GM23338 (cell line): ENCODE data around the gene KRTAP10-5. TPM values are rescaled to one million over a fixed set of nuclear protein-coding genes. Genes with fewer than 3 reads are reported as not detected.

Experiments used
- ATAC-seq: fragments of 200-7000 bp; cut with Tn5 transposase; 3 replicates; pipeline ENCODE4 v1.9.1; 2020
- DNase-seq: peaks from one replicate; pipeline ENCODE4 v3.0.0-alpha.2; 2015; ENCODE audit warnings: low spot score
- H2AFZ ChIP-seq: fragments of 200-600 bp; sonication (generic); 2 replicates; pipeline ENCODE4 v1.8.0; 2016; ENCODE audit warnings: antibody characterized with exemption, mild to moderate bottlenecking, moderate library complexity
- H3F3A ChIP-seq: fragments of 200-600 bp; sonication (generic); replicated peaks from 2 replicates; pipeline ENCODE4 v1.8.0; 2017; ENCODE audit warnings: antibody characterized with exemption, mixed run types, low read depth
- H3K27ac ChIP-seq: fragments of 200-600 bp; sonication (generic); 2 replicates; pipeline ENCODE4 v1.6.1; 2016; ENCODE audit warnings: low read depth
- H3K27me3 ChIP-seq: fragments of 200-600 bp; sonication (generic); 2 replicates; pipeline ENCODE4 v1.8.0; 2016; ENCODE audit warnings: mild to moderate bottlenecking, mixed run types, moderate library complexity; ENCODE audit not compliant: insufficient read depth
- H3K36me3 ChIP-seq: fragments of 200-600 bp; sonication (generic); 2 replicates; pipeline ENCODE4 v1.8.0; 2016; ENCODE audit warnings: mild to moderate bottlenecking; ENCODE audit not compliant: insufficient read depth
- H3K4me1 ChIP-seq: fragments of 200-600 bp; sonication (generic); 2 replicates; pipeline ENCODE4 v1.8.0; 2016; ENCODE audit warnings: mild to moderate bottlenecking, moderate library complexity; ENCODE audit not compliant: insufficient read depth
- H3K4me2 ChIP-seq: fragments of 200-600 bp; sonication (generic); 2 replicates; pipeline ENCODE4 v1.7.1; 2017; ENCODE audit warnings: mixed run types
- H3K4me3 ChIP-seq: fragments of 200-600 bp; sonication (generic); 2 replicates; pipeline ENCODE4 v1.6.1; 2016; ENCODE audit warnings: mixed run types
- H3K79me2 ChIP-seq: fragments of 200-600 bp; sonication (generic); replicated peaks from 2 replicates; pipeline ENCODE4 v1.8.0; 2017; ENCODE audit warnings: mild to moderate bottlenecking; ENCODE audit not compliant: insufficient read depth
- H3K9me2 ChIP-seq: fragments of 200-600 bp; sonication (generic); 2 replicates; pipeline ENCODE4 v1.8.0; 2017; ENCODE audit not compliant: insufficient read depth
- H4K20me1 ChIP-seq: fragments of 200-600 bp; sonication (generic); replicated peaks from 2 replicates; pipeline ENCODE4 v1.8.0; 2017; ENCODE audit warnings: mild to moderate bottlenecking; ENCODE audit not compliant: insufficient read depth
- H3K27ac Mint-ChIP-seq: 2 replicates; pipeline ENCODE4 v1.8.0; 2020; ENCODE audit warnings: inconsistent platforms, mild to moderate bottlenecking, moderate library complexity, mixed read lengths
- H3K27me3 Mint-ChIP-seq: 3 replicates; pipeline ENCODE4 v1.8.0; 2022; ENCODE audit warnings: low read depth, mild to moderate bottlenecking, moderate library complexity, mixed read lengths, inconsistent platforms; ENCODE audit not compliant: insufficient read depth, poor library complexity
- H3K36me3 Mint-ChIP-seq: 3 replicates; pipeline ENCODE4 v1.8.0; 2021; ENCODE audit warnings: low read depth, mild to moderate bottlenecking, inconsistent platforms, moderate library complexity, mixed read lengths
- H3K4me1 Mint-ChIP-seq: 3 replicates; pipeline ENCODE4 v1.8.0; 2020; ENCODE audit warnings: mild to moderate bottlenecking, inconsistent platforms, mixed read lengths
- H3K4me3 Mint-ChIP-seq: 3 replicates; pipeline ENCODE4 v1.8.0; 2021; ENCODE audit warnings: moderate library complexity, mild to moderate bottlenecking, inconsistent platforms, mixed read lengths
- H3K9me3 Mint-ChIP-seq: 3 replicates; pipeline ENCODE4 v1.8.0; 2020; ENCODE audit warnings: moderate library complexity, mild to moderate bottlenecking, inconsistent platforms, mixed read lengths
- CREB1 ChIP-seq: fragments of 250-450 bp; sonication (Bioruptor Pico); IDR thresholded peaks from 2 replicates; pipeline ENCODE4 v1.5.0; 2020; ENCODE audit warnings: low read depth, mild to moderate bottlenecking, moderate library complexity
- ETS1 ChIP-seq: IDR thresholded peaks from 2 replicates; pipeline ENCODE4 v1.6.1; 2016; ENCODE audit warnings: antibody characterized with exemption
- EZH2 ChIP-seq: fragments of 200-600 bp; sonication (generic); IDR thresholded peaks from one replicate; pipeline ENCODE4 v1.8.0; 2017; ENCODE audit warnings: antibody characterized with exemption, mild to moderate bottlenecking, low read depth; ENCODE audit not compliant: unreplicated experiment
- EZH2phosphoT487 ChIP-seq: fragments of 200-600 bp; sonication (generic); IDR thresholded peaks from one replicate; pipeline ENCODE4 v1.8.1; 2018; ENCODE audit warnings: antibody characterized with exemption; ENCODE audit not compliant: unreplicated experiment
- JUNB ChIP-seq: IDR thresholded peaks from one replicate; pipeline ENCODE4 v1.6.1; 2016; ENCODE audit warnings: antibody characterized with exemption; ENCODE audit not compliant: unreplicated experiment
- NANOG ChIP-seq: IDR thresholded peaks from 2 replicates; pipeline ENCODE4 v1.6.1; 2016; ENCODE audit warnings: antibody characterized with exemption, borderline replicate concordance
- POLR2AphosphoS5 ChIP-seq: IDR thresholded peaks from 2 replicates; pipeline ENCODE4 v1.6.1; 2016; ENCODE audit warnings: antibody characterized with exemption, low read depth
- STAT1 ChIP-seq: IDR thresholded peaks from one replicate; pipeline ENCODE4 v1.6.1; 2016; ENCODE audit warnings: antibody characterized with exemption; ENCODE audit not compliant: unreplicated experiment
- ZNF114 ChIP-seq: fragments of 250-450 bp; sonication (Bioruptor Pico); IDR thresholded peaks from 2 replicates; pipeline ENCODE4 v1.5.0; 2020; ENCODE audit warnings: mild to moderate bottlenecking, moderate library complexity
- ZNF331 ChIP-seq: fragments of 250-450 bp; sonication (Bioruptor Pico); IDR thresholded peaks from 2 replicates; pipeline ENCODE4 v1.5.0; 2020; ENCODE audit warnings: low read depth, mild to moderate bottlenecking, moderate library complexity
- ZNF462 ChIP-seq: fragments of 250-450 bp; sonication (Bioruptor Pico); IDR thresholded peaks from 2 replicates; pipeline ENCODE4 v1.5.0; 2020; ENCODE audit warnings: mild to moderate bottlenecking, moderate library complexity
- polyA plus RNA-seq: library from polyadenylated mRNA; unstranded; fragments of >200 nt; fragmentation: Nextera tagmentation; extraction: Ambion mirVana; gene quantifications from 2 replicates; pipeline ENCODE4 v1.2.1, GENCODE V29; 2016
- total RNA-seq: library from RNA; depleted of rRNA; stranded (reverse); fragments of >200 nt; shearing (Covaris generic); gene quantifications from 2 replicates; pipeline ENCODE4 v1.2.3, GENCODE V29; 2014
- TF ChIP-seq, protein P1 (sequence below), 2 experiments: fragments of 200-600 bp in 1 of 2; sonication (generic) in 1 of 2; conservative IDR thresholded peaks; 2 replicates each; pipeline versions ENCODE4 v1.5.1 to v1.6.1; 2016 to 2017; ENCODE audit warnings: antibody characterized with exemption in 2 of 2, low read depth in 2 of 2, mild to moderate bottlenecking in 2 of 2, moderate library complexity in 1 of 2

Gene KRTAP10-5
- total and polyA plus RNA-seq, 2 experiments from 2014 or later: not detected

GRCh38 chr21:44613386-44614155 is 33.2 kb upstream of the KRTAP10-5 start:
- no peaks in the 10 kb centered on the region for H3K79me2 ChIP-seq
- no peak overlapping the region for H3K4me2 ChIP-seq
- H3K4me1 ChIP-seq: no peaks in the 10 kb centered on the region
- Mint-ChIP-seq H3K4me3 (no peak overlapping the region), H3K27me3 (peaks cover 8% of the 10 kb centered on the region), H3K9me3 (peaks cover 43% of the 10 kb centered on the region), H3K4me1 (peaks cover 19% of the 10 kb centered on the region), H3K36me3 (peaks cover 20% of the 10 kb centered on the region), H3K27ac (no peak overlapping the region; the same call in 1 of the 2 replicates)
- H3K4me3 ChIP-seq: no peak overlapping the region
- no peaks in the 10 kb centered on the region for H3F3A ChIP-seq
- no peaks in the 10 kb centered on the region for H4K20me1 ChIP-seq
- no peaks in the 10 kb centered on the region for H3K9me2 ChIP-seq
- no peak for TF ChIP-seq EZH2
- no peak for TF ChIP-seq NANOG
- TF ChIP-seq EZH2phosphoT487: no peak
- no peak for TF ChIP-seq STAT1
- no peak for TF ChIP-seq ZNF331 (CRISPR knock-in tag)
- no peak for TF ChIP-seq CREB1
- TF ChIP-seq POLR2AphosphoS5: no peak
- TF ChIP-seq, protein P1, sequence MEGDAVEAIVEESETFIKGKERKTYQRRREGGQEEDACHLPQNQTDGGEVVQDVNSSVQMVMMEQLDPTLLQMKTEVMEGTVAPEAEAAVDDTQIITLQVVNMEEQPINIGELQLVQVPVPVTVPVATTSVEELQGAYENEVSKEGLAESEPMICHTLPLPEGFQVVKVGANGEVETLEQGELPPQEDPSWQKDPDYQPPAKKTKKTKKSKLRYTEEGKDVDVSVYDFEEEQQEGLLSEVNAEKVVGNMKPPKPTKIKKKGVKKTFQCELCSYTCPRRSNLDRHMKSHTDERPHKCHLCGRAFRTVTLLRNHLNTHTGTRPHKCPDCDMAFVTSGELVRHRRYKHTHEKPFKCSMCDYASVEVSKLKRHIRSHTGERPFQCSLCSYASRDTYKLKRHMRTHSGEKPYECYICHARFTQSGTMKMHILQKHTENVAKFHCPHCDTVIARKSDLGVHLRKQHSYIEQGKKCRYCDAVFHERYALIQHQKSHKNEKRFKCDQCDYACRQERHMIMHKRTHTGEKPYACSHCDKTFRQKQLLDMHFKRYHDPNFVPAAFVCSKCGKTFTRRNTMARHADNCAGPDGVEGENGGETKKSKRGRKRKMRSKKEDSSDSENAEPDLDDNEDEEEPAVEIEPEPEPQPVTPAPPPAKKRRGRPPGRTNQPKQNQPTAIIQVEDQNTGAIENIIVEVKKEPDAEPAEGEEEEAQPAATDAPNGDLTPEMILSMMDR (conservative IDR thresholded peaks at IDR 0.05; ENCODE audit: low read depth in 2 of 2): no peak
- no peak for DNase-seq
- H3K36me3 ChIP-seq: 0 out of 2 replicates have a peak, but pooled peaks cover 4% of the 10 kb centered on the region
- no peak for ATAC-seq
- no peak overlapping the region for H2AFZ ChIP-seq
- no peak overlapping the region for H3K27ac ChIP-seq
- no peaks in the 10 kb centered on the region for H3K27me3 ChIP-seq

GRCh38 chr21:44612669-44613229 is 32.3 kb upstream of the KRTAP10-5 start:
- Histone ChIP-seq H3K27me3 (no peaks in the 10 kb centered on the region), H2AFZ (no peak overlapping the region), H3K4me1 (no peaks in the 10 kb centered on the region), H4K20me1 (no peaks in the 10 kb centered on the region), H3K27ac (no peak overlapping the region), H3K4me3 (no peak overlapping the region), H3K36me3 (0 out of 2 replicates have a peak, but pooled peaks cover 4% of the 10 kb centered on the region), H3K4me2 (no peak overlapping the region), H3F3A (no peaks in the 10 kb centered on the region), H3K79me2 (no peaks in the 10 kb centered on the region), H3K9me2 (no peaks in the 10 kb centered on the region)
- DNase-seq (no peak), ATAC-seq (no peak)
- H3K27ac Mint-ChIP-seq: no peak overlapping the region
- peaks cover 43% of the 10 kb centered on the region for H3K9me3 Mint-ChIP-seq
- H3K4me1 Mint-ChIP-seq: peaks cover 14% of the 10 kb centered on the region
- TF ChIP-seq EZH2phosphoT487 (no peak), ETS1 (no peak), JUNB (no peak), ZNF462 (no peak), NANOG (no peak), POLR2AphosphoS5 (no peak), ZNF114 (CRISPR knock-in tag) (no peak), ZNF331 (CRISPR knock-in tag) (no peak)
- H3K36me3 Mint-ChIP-seq: peaks cover 19% of the 10 kb centered on the region
- no peak overlapping the region for H3K4me3 Mint-ChIP-seq
- peaks cover 8% of the 10 kb centered on the region for H3K27me3 Mint-ChIP-seq
